OCI-LY3 (cell line): ENCODE results near the gene LRRC70.

Experiments used
- H2AFZ ChIP-seq: fragments of 200-600, 300-600 bp; shearing (Covaris generic); 2 replicates; pipeline ENCODE4 v1.6.0; 2014; ENCODE audit warnings: antibody characterized with exemption, low read depth, low read length
- H3K27ac ChIP-seq: fragments of 200-600, 300-600 bp; sonication (generic); 2 replicates; pipeline ENCODE4 v1.5.1; 2014; ENCODE audit warnings: mild to moderate bottlenecking, low read length, moderate library complexity, mixed read lengths
- H3K27me3 ChIP-seq: fragments of 200-600, 300-600 bp; sonication (generic); 2 replicates; pipeline ENCODE4 v1.6.1; 2014; ENCODE audit warnings: low read depth, low read length, mixed read lengths
- H3K36me3 ChIP-seq: fragments of 200-600, 300-600 bp; sonication (generic); replicated peaks from 2 replicates; pipeline ENCODE3; 2014; ENCODE audit warnings: low read depth, low read length, mixed read lengths
- H3K4me1 ChIP-seq: fragments of 300-600, 200-600 bp; sonication (generic); 2 replicates; pipeline ENCODE4 v1.6.1; 2014; ENCODE audit warnings: low read length, mixed read lengths
- H3K4me2 ChIP-seq: fragments of 200-600, 300-600 bp; sonication (generic); 2 replicates; pipeline ENCODE4 v1.6.1; 2014; ENCODE audit warnings: low read length, mixed read lengths
- H3K4me3 ChIP-seq: fragments of 300-600, 200-600 bp; sonication (generic); 2 replicates; pipeline ENCODE4 v1.5.1; 2014; ENCODE audit warnings: antibody characterized with exemption, mild to moderate bottlenecking, low read length, moderate library complexity
- H3K79me2 ChIP-seq: fragments of 300-600, 200-600 bp; shearing (Covaris generic); 2 replicates; pipeline ENCODE4 v1.6.1; 2014; ENCODE audit warnings: mild to moderate bottlenecking, low read length, mixed read lengths
- H3K9ac ChIP-seq: fragments of 300-600, 200-600 bp; shearing (Covaris generic); 2 replicates; pipeline ENCODE4 v1.6.0; 2014; ENCODE audit warnings: mild to moderate bottlenecking, low read length, moderate library complexity
- H3K9me3 ChIP-seq: fragments of 200-600, 300-600 bp; shearing (Covaris generic); 2 replicates; pipeline ENCODE4 v1.6.1; 2014; ENCODE audit warnings: low read length, mixed read lengths; ENCODE audit not compliant: insufficient read depth
- H4K20me1 ChIP-seq: fragments of 200-600, 300-600 bp; sonication (generic); 2 replicates; pipeline ENCODE4 v1.6.1; 2016; ENCODE audit warnings: low read length, mixed read lengths; ENCODE audit not compliant: insufficient read depth
- CTCF ChIP-seq: fragments of 200-600, 300-600 bp; sonication (generic); IDR thresholded peaks from 2 replicates; pipeline ENCODE4 v1.5.1; 2014; ENCODE audit warnings: antibody characterized with exemption, low read length, low read depth
- EZH2phosphoT487 ChIP-seq: fragments of 200-600 bp; shearing (Covaris generic); IDR thresholded peaks from 2 replicates; pipeline ENCODE4 v1.6.1; 2018; ENCODE audit warnings: antibody characterized with exemption, mixed run types, low read depth

LRRC70 gene

GRCh38 chr5:62550103-62550502 is 28.5 kb upstream of the LRRC70 start:
- no peak for TF ChIP-seq CTCF
- TF ChIP-seq EZH2phosphoT487: no peak
- Histone ChIP-seq H3K9ac (no peak overlapping the region), H3K27ac (no peak overlapping the region), H3K4me2 (no peak overlapping the region), H3K36me3 (no peaks in the 10 kb centered on the region), H3K4me3 (no peak overlapping the region), H3K4me1 (peaks cover 10% of the 10 kb centered on the region), H4K20me1 (no peaks in the 10 kb centered on the region), H3K9me3 (no peaks in the 10 kb centered on the region), H2AFZ (no peak overlapping the region), H3K27me3 (no peaks in the 10 kb centered on the region), H3K79me2 (no peaks in the 10 kb centered on the region)

- no peak overlapping the region for H3K9ac ChIP-seq
- H3K4me1 ChIP-seq: no peaks in the 10 kb centered on the region
- no peak overlapping the region for H3K27ac ChIP-seq
- H4K20me1 ChIP-seq: no peaks in the 10 kb centered on the region
- H3K4me3 ChIP-seq: no peak overlapping the region
- H3K79me2 ChIP-seq: no peaks in the 10 kb centered on the region
- TF ChIP-seq CTCF: no peak
- no peak for TF ChIP-seq EZH2phosphoT487
- no peak overlapping the region for H3K4me2 ChIP-seq
- H3K9me3 ChIP-seq: no peaks in the 10 kb centered on the region
- peaks cover 2% of the 10 kb centered on the region for H3K36me3 ChIP-seq
- no peaks in the 10 kb centered on the region for H3K27me3 ChIP-seq
- H2AFZ ChIP-seq: no peak overlapping the region
Observed at GRCh38 chr5:62555930-62556329, 22.7 kb upstream of the LRRC70 start.

- no peaks in the 10 kb centered on the region for H3K27me3 ChIP-seq
- H3K9ac ChIP-seq: no peak overlapping the region
- no peak overlapping the region for H3K27ac ChIP-seq
- no peak overlapping the region for H2AFZ ChIP-seq
- peaks cover 2% of the 10 kb centered on the region for H3K36me3 ChIP-seq
- H3K4me3 ChIP-seq: no peak overlapping the region
- no peaks in the 10 kb centered on the region for H4K20me1 ChIP-seq
- no peaks in the 10 kb centered on the region for H3K4me1 ChIP-seq
- no peak overlapping the region for H3K4me2 ChIP-seq
- no peaks in the 10 kb centered on the region for H3K9me3 ChIP-seq
- TF ChIP-seq CTCF: no peak
- no peak for TF ChIP-seq EZH2phosphoT487
- H3K79me2 ChIP-seq: no peaks in the 10 kb centered on the region
Observed at GRCh38 chr5:62558941-62559340, 19.7 kb upstream of the LRRC70 start.

GRCh38 chr5:62560786-62561185 is 17.8 kb upstream of the LRRC70 start:
- Histone ChIP-seq H3K36me3 (peaks cover 2% of the 10 kb centered on the region), H3K4me1 (no peaks in the 10 kb centered on the region), H3K9me3 (no peaks in the 10 kb centered on the region), H3K27me3 (no peaks in the 10 kb centered on the region), H4K20me1 (no peaks in the 10 kb centered on the region), H3K4me2 (no peak overlapping the region), H3K4me3 (no peak overlapping the region), H2AFZ (no peak overlapping the region), H3K79me2 (no peaks in the 10 kb centered on the region), H3K9ac (no peak overlapping the region), H3K27ac (no peak overlapping the region)
- no peak for TF ChIP-seq CTCF
- TF ChIP-seq EZH2phosphoT487: no peak
